Esophagus muscularis mucosa (tissue), 4 donors: ENCODE measurements around the gene LNPK. TPM values are rescaled to one million over a fixed set of nuclear protein-coding genes. Genes with fewer than 3 reads are reported as not detected.
"Not testable (repeated sequence)": the region's sequence is repeated elsewhere in the genome, so short reads cannot be mapped to it uniquely, and the experiment has no call there.

ENCODE experiments used
- DNase-seq: peaks from one replicate; pipeline ENCODE4 v3.0.0-alpha.2; 2017; ENCODE audit errors: extremely low spot score
- H3K27ac ChIP-seq, 4 donors: fragments of 200-600 bp; sonication (generic); replicated peaks in 1 of 4; 1 replicate in 3 of 4; 2 replicates in 1 of 4; pipeline ENCODE4 v1.5.1; 2016 to 2019; ENCODE audit warnings: mild to moderate bottlenecking in 1 of 4
- H3K27me3 ChIP-seq, 4 donors: fragments of 200-600 bp; sonication (generic); one replicate each; pipeline versions ENCODE4 v1.5.1 to v1.6.0; 2016 to 2019
- H3K36me3 ChIP-seq, 4 donors: fragments of 200-600 bp; sonication (generic); one replicate each; pipeline ENCODE4 v1.5.1; 2016 to 2019
- H3K4me1 ChIP-seq, 4 donors: fragments of 200-600 bp; sonication (generic); one replicate each; pipeline ENCODE4 v1.5.1; 2016 to 2019
- H3K4me3 ChIP-seq, 4 donors: fragments of 200-600 bp; sonication (generic); 1 replicate in 2 of 4; 2 replicates in 2 of 4; pipeline ENCODE4 v1.5.1; 2016 to 2019; ENCODE audit warnings: mild to moderate bottlenecking in 4 of 4, moderate library complexity in 1 of 4
- H3K9me3 ChIP-seq, 4 donors: fragments of 200-600 bp; sonication (generic); 1 replicate in 3 of 4; 2 replicates in 1 of 4; pipeline ENCODE4 v1.5.1; 2016 to 2019
- EP300 ChIP-seq: sonication (generic); formaldehyde crosslinking; IDR thresholded peaks from one replicate; pipeline ENCODE4 v1.6.1; 2017; ENCODE audit warnings: antibody characterized with exemption
- POLR2A ChIP-seq: fragments of 450-650 bp; IDR thresholded peaks from one replicate; pipeline ENCODE4 v1.6.1; 2017; ENCODE audit warnings: antibody characterized with exemption, moderate library complexity, mild to moderate bottlenecking, low read depth
- POLR2AphosphoS5 ChIP-seq, 2 donors: sonication (generic); formaldehyde crosslinking; IDR thresholded peaks; one replicate each; pipeline ENCODE4 v1.6.1; 2017; ENCODE audit warnings: antibody characterized with exemption in 2 of 2
- WGBS: methylation state at CpG from one replicate; pipeline ENCODE4 v1.1.5; 2018; 5-methylcytosine and 5-hydroxymethylcytosine counted together
- intact Hi-C: fragments of 100-400 bp; cut with DNase I; formaldehyde crosslinking; loops from one replicate; pipeline ENCODE4 v1.15.1; 2023
- total RNA-seq, 4 donors: library from RNA; depleted of rRNA; stranded (reverse); fragments of >200 nt; gene quantifications; one replicate each; pipeline versions ENCODE4 v1.1.0 to v1.2.1, GENCODE V29; 2016
- TF ChIP-seq, protein P1 (sequence below), 3 experiments: fragments of 200-600 bp in 2 of 3; fragments of 450-650 bp in 1 of 3; sonication (generic) in 2 of 3; IDR thresholded peaks; one replicate each; pipeline ENCODE4 v1.5.1; 2017 to 2019; ENCODE audit warnings: antibody characterized with exemption in 3 of 3, mild to moderate bottlenecking in 2 of 3, moderate library complexity in 1 of 3

Gene LNPK
- total RNA-seq, 4 donors from 2014 or later, result 9.4 to 15.8 (median 11.4) TPM

DNA sequence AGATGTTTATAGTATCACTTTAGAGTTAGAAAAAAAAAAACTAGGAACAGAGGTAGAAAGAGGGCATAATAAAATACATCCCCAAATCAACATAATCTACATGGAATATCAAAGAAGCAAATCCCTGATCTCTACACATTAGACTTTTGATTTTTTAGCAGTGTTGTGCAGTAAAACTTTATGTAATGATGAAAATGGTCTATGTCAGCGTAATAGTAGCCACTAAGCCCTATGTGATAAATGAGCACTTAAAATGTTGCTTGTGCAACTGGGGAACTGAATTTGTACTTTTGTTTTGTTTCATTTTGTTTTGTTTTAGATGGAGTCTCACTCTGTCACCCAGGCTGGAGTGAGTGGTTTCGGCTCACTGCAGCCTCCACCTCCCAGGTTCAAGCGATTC lies 36.3 kb downstream of the LNPK start:
- H3K27me3 ChIP-seq, result no peaks in the 10 kb centered on the region
- no peaks in the 10 kb centered on the region for H3K4me1 ChIP-seq
- WGBS, result 99% methylated on average over 3 of the region's 3 CpGs
- no peak for DNase-seq
- no peak overlapping the region for H3K4me3 ChIP-seq
- H3K36me3 ChIP-seq, result peaks cover 0 to 11% (median 3%) of the 10 kb centered on the region in 4 donors
- TF ChIP-seq POLR2A (no peak), EP300 (no peak), POLR2AphosphoS5 (IDR thresholded peaks at IDR 0.05) (no peak)
- TF ChIP-seq, protein P1, sequence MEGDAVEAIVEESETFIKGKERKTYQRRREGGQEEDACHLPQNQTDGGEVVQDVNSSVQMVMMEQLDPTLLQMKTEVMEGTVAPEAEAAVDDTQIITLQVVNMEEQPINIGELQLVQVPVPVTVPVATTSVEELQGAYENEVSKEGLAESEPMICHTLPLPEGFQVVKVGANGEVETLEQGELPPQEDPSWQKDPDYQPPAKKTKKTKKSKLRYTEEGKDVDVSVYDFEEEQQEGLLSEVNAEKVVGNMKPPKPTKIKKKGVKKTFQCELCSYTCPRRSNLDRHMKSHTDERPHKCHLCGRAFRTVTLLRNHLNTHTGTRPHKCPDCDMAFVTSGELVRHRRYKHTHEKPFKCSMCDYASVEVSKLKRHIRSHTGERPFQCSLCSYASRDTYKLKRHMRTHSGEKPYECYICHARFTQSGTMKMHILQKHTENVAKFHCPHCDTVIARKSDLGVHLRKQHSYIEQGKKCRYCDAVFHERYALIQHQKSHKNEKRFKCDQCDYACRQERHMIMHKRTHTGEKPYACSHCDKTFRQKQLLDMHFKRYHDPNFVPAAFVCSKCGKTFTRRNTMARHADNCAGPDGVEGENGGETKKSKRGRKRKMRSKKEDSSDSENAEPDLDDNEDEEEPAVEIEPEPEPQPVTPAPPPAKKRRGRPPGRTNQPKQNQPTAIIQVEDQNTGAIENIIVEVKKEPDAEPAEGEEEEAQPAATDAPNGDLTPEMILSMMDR (IDR thresholded peaks at IDR 0.05), result no peak
- no peaks in the 10 kb centered on the region for H3K9me3 ChIP-seq
- no peak overlapping the region for H3K27ac ChIP-seq
- intact Hi-C loops, result no loop called here

DNA sequence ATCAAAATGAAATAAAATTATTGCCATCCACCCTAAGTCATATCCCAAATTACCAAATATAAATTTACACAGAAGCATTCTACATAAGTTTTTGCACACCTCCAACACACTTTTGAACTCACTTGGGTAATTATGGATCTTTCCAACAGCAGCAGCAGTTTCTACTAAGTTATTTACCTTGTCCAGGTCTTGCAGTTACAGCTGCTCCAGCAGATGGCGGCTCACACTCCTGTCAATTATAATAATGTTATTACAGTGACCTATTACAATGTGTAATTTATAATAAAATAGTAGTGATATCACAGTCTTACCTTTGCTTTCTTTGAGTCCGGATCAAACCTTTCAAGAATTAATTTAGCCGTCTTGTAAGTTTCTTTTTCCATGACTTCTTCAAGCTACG lies 37.9 kb downstream of the LNPK start:
- H3K27me3 ChIP-seq, result no peaks in the 10 kb centered on the region
- no peak for DNase-seq
- no peaks in the 10 kb centered on the region for H3K4me1 ChIP-seq
- no peak overlapping the region for H3K4me3 ChIP-seq
- TF ChIP-seq POLR2A (no peak), EP300 (no peak), POLR2AphosphoS5 (IDR thresholded peaks at IDR 0.05) (no peak)
- TF ChIP-seq, protein P1 (IDR thresholded peaks at IDR 0.05), result no peak
- 96% methylated on average over 4 of the region's 4 CpGs for WGBS
- peaks cover 0 to 11% (median under 1%) of the 10 kb centered on the region in 4 donors for H3K36me3 ChIP-seq
- no peaks in the 10 kb centered on the region for H3K9me3 ChIP-seq
- intact Hi-C loops, result no loop called here
- H3K27ac ChIP-seq, result no peak overlapping the region

DNA sequence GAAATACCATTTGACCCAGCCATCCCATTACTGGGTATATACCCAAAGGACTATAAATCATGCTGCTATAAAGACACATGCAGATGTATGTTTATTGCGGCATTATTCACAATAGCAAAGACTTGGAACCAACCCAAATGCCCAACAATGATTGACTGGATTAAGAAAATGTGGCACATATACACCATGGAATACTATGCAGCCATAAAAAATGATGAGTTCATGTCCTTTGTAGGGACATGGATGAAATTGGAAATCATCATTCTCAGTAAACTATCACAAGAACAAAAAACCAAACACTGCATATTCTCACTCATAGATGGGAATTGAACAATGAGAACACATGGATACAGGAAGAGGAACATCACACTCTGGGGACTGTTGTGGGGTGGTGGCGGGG lies 38.9 kb downstream of the LNPK start:
- intact Hi-C loops, H3K9me3 ChIP-seq: not testable (repeated sequence)
- 93% methylated on average over 2 of the region's 2 CpGs for WGBS

DNA sequence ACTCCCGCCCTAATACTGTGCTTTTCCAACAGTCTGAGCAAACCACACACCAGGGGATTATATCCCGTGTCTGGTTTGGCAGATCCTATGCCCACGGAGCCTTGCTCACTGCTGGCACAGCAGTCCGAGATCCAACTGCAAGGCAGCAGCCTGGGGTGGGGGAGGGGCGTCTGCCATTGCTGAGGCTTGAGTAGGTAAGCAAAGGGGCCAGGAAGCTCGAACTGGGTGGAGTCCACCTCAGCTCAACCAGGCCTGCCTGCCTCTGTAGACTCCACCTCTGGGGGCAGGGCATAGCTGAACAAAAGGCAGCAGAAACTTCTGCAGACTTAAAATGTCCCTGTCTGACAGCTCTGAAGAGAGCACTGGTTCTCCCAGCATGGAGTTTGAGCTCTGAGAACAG lies 44.2 kb downstream of the LNPK start:
- H3K4me3 ChIP-seq, result no peak overlapping the region
- no peaks in the 10 kb centered on the region for H3K4me1 ChIP-seq
- no peak for DNase-seq
- no peak overlapping the region for H3K27ac ChIP-seq
- intact Hi-C loops, result no loop called here
- peaks cover 0 to 29% (median 21%) of the 10 kb centered on the region in 4 donors for H3K36me3 ChIP-seq
- H3K27me3 ChIP-seq, result no peaks in the 10 kb centered on the region
- H3K9me3 ChIP-seq, result no peaks in the 10 kb centered on the region
- 100% methylated on average over 1 of the region's 6 CpGs for WGBS
- TF ChIP-seq, protein P1 (IDR thresholded peaks at IDR 0.05), result no peak
- TF ChIP-seq EP300, result no peak
- no peak for TF ChIP-seq POLR2AphosphoS5 (IDR thresholded peaks at IDR 0.05)
- TF ChIP-seq POLR2A, result no peak

More for the DNA sequence above, 38.9 kb downstream of the LNPK start:
- H3K36me3 ChIP-seq, result peaks cover 0 to 13% (median 8%) of the 10 kb centered on the region in 4 donors
- not testable (repeated sequence) for H3K4me1 ChIP-seq, H3K27ac ChIP-seq, H3K27me3 ChIP-seq, DNase-seq, H3K4me3 ChIP-seq

DNA sequence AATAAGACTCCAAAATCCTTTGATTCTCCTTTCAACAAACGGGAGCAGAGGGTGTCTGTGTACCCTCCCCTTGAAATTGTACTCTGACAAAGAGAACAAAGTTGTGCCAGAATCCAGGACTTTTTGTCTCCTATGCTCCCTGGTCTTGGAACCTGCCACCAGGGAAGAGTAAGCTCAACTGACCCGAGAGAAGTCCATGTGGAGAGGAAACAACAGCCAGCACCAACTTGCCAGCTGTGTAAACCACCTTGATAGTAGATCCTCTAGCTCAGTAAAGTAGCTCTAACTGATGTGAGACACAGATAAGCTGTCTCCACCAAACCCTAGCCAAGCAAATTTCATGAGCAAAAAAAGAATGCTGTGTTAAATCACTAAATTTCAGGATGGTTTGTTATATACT lies 46.9 kb downstream of the LNPK start:
- intact Hi-C loops, result no loop called here
- Histone ChIP-seq H3K4me1 (no peaks in the 10 kb centered on the region), H3K27me3 (no peaks in the 10 kb centered on the region), H3K4me3 (no peak overlapping the region), H3K36me3 (peaks cover 0 to 29% (median 21%) of the 10 kb centered on the region in 4 donors), H3K27ac (no peak overlapping the region), H3K9me3 (no peaks in the 10 kb centered on the region)
- DNase-seq, result no peak
- TF ChIP-seq, protein P1 (IDR thresholded peaks at IDR 0.05), result no peak
- 71% methylated on average over 2 of the region's 2 CpGs for WGBS
